ENCODE data around the gene ERCC5.

The ERCC5 gene

GRCh38 chr13:102922184-102922583, 76.4 kb downstream of the ERCC5 start:
- no peaks in the 10 kb centered on the region for H3K4me1 Mint-ChIP-seq
- no peak for DNase-seq
- no peak overlapping the region for H3K27ac Mint-ChIP-seq
- TF ChIP-seq CTCF (IDR thresholded peaks at IDR 0.05), result no peak
- no peak overlapping the region for H3K4me3 Mint-ChIP-seq
- no peaks in the 10 kb centered on the region for H3K27me3 Mint-ChIP-seq (ENCODE audit: low read depth, poor library complexity)
- no peaks in the 10 kb centered on the region for H3K36me3 Mint-ChIP-seq (ENCODE audit: low read depth)
- peaks cover 17% of the 10 kb centered on the region for H3K9me3 Mint-ChIP-seq
